IMR-90 (cell line): ENCODE results near the gene RASSF7. TPM values are rescaled to one million over a fixed set of nuclear protein-coding genes. Genes with fewer than 3 reads are reported as not detected.

Experiments
- ATAC-seq: fragments of 200-7000 bp; cut with Tn5 transposase; 2 replicates; pipeline ENCODE4 v1.9.1; 2020; ENCODE audit warnings: low read depth, mild to moderate bottlenecking, moderate library complexity
- BruUV-seq: library from RNA; stranded (reverse); fragments of 400-500 nt; replicated peaks from 2 replicates; lab custom pipeline; 2021; lab: Mats Ljungman, UMichigan
- CTCF ChIA-PET: fragments of 300-600 bp; formaldehyde crosslinking; extraction: SDS; loops from one replicate; lab custom pipeline; 2021; ENCODE audit warnings: antibody characterized with exemption; lab: Yijun Ruan, JAX
- POLR2A ChIA-PET: fragments of 300-600 bp; sonication (Branson Sonifier 250); formaldehyde crosslinking; loops from one replicate; lab custom pipeline; 2022; ENCODE audit warnings: antibody characterized with exemption; ENCODE audit not compliant: unreplicated experiment; lab: Charles Lee
- DNase-seq: peaks from one replicate; pipeline ENCODE4 v3.0.0; 2013
- H2AFZ ChIP-seq: replicated peaks from 2 replicates; pipeline ENCODE3; 2013; ENCODE audit warnings: low read length, mild to moderate bottlenecking; ENCODE audit not compliant: poor library complexity
- H2AK5ac ChIP-seq: 2 replicates; pipeline ENCODE4 v1.6.1; 2013; ENCODE audit warnings: low read depth, low read length, inconsistent platforms
- H2AK9ac ChIP-seq: replicated peaks from 2 replicates; pipeline ENCODE3; 2013; ENCODE audit warnings: mild to moderate bottlenecking, low read depth, low read length, moderate library complexity; ENCODE audit not compliant: poor library complexity
- H2BK120ac ChIP-seq: 2 replicates; pipeline ENCODE4 v1.6.1; 2013; ENCODE audit warnings: low read depth, low read length, inconsistent platforms
- H2BK15ac ChIP-seq: 3 replicates; pipeline ENCODE4 v1.6.1; 2013; ENCODE audit warnings: low read depth, low read length, inconsistent platforms
- H2BK20ac ChIP-seq: 2 replicates; pipeline ENCODE4 v1.6.1; 2013; ENCODE audit warnings: low read depth, mild to moderate bottlenecking, inconsistent platforms, low read length, moderate library complexity
- H2BK5ac ChIP-seq: 2 replicates; pipeline ENCODE4 v1.6.1; 2013; ENCODE audit warnings: mild to moderate bottlenecking, low read depth, low read length, inconsistent platforms; ENCODE audit not compliant: poor library complexity, severe bottlenecking
- H3K14ac ChIP-seq: replicated peaks from 2 replicates; pipeline ENCODE4 v1.6.1; 2013; ENCODE audit warnings: low read depth, low read length, inconsistent platforms
- H3K18ac ChIP-seq: 2 replicates; pipeline ENCODE4 v1.6.1; 2013; ENCODE audit warnings: low read depth, low read length, control low read depth
- H3K23ac ChIP-seq: 2 replicates; pipeline ENCODE4 v1.6.1; 2013; ENCODE audit warnings: low read depth, low read length, inconsistent platforms
- H3K27ac ChIP-seq: 2 replicates; pipeline ENCODE4 v1.5.1; 2013; ENCODE audit warnings: mild to moderate bottlenecking, control low read depth, low read length; ENCODE audit not compliant: insufficient read depth
- H3K27me3 ChIP-seq: 2 replicates; pipeline ENCODE4 v1.6.1; 2013; ENCODE audit warnings: low read length; ENCODE audit not compliant: control insufficient read depth, insufficient read depth
- H3K36me3 ChIP-seq: 2 replicates; pipeline ENCODE4 v1.6.1; 2013; ENCODE audit warnings: low read length, mixed read lengths; ENCODE audit not compliant: control insufficient read depth, insufficient read depth
- H3K4ac ChIP-seq: 2 replicates; pipeline ENCODE4 v1.6.1; 2013; ENCODE audit warnings: low read depth, low read length, inconsistent platforms
- H3K4me1 ChIP-seq: 2 replicates; pipeline ENCODE4 v1.6.1; 2013; ENCODE audit warnings: low read length, mixed read lengths; ENCODE audit not compliant: control insufficient read depth, insufficient read depth
- H3K4me2 ChIP-seq: 2 replicates; pipeline ENCODE4 v1.6.1; 2013; ENCODE audit warnings: low read depth, mild to moderate bottlenecking, control low read depth, low read length, moderate library complexity
- H3K4me3 ChIP-seq: 2 replicates; pipeline ENCODE4 v1.5.1; 2013; ENCODE audit warnings: low read depth, mild to moderate bottlenecking, control low read depth, low read length, moderate library complexity; ENCODE audit not compliant: insufficient read depth
- H3K56ac ChIP-seq: 2 replicates; pipeline ENCODE4 v1.6.1; 2013; ENCODE audit warnings: low read length, inconsistent platforms; ENCODE audit not compliant: insufficient read depth; ENCODE audit errors: extremely low read depth
- H3K79me1 ChIP-seq, 2 experiments: 2 replicates each; pipeline ENCODE4 v1.6.1; 2013; ENCODE audit warnings: low read length in 2 of 2, inconsistent platforms in 1 of 2, low read depth in 1 of 2
- H3K9ac ChIP-seq: 2 replicates; pipeline ENCODE4 v1.6.1; 2013; ENCODE audit warnings: low read depth, low read length, control low read depth
- H3K9me1 ChIP-seq: 2 replicates; pipeline ENCODE4 v1.6.1; 2013; ENCODE audit warnings: low read length, inconsistent platforms; ENCODE audit not compliant: insufficient read depth
- H3K9me3 ChIP-seq: 2 replicates; pipeline ENCODE4 v1.6.1; 2013; ENCODE audit warnings: low read length; ENCODE audit not compliant: control insufficient read depth, insufficient read depth
- H4K20me1 ChIP-seq: 2 replicates; pipeline ENCODE4 v1.6.1; 2013; ENCODE audit warnings: low read length, inconsistent platforms; ENCODE audit not compliant: insufficient read depth
- H4K5ac ChIP-seq: 2 replicates; pipeline ENCODE4 v1.6.1; 2013; ENCODE audit warnings: mild to moderate bottlenecking, low read depth, low read length, control low read depth
- H4K8ac ChIP-seq, 2 experiments: 2 replicates each; pipeline ENCODE4 v1.6.1; 2013; ENCODE audit warnings: low read depth in 2 of 2, low read length in 2 of 2, control low read depth in 1 of 2, inconsistent platforms in 1 of 2
- H4K91ac ChIP-seq: 2 replicates; pipeline ENCODE4 v1.6.1; 2013; ENCODE audit warnings: low read depth, low read length, inconsistent platforms; ENCODE audit not compliant: insufficient read depth
- MAFK ChIP-seq: IDR thresholded peaks from 2 replicates; pipeline ENCODE4 v1.6.1; 2012; ENCODE audit warnings: low read depth, low read length, improper control_type of control experiment
- RFX5 ChIP-seq: IDR thresholded peaks from 2 replicates; pipeline ENCODE4 v1.8.0; 2012; ENCODE audit warnings: low read depth, mild to moderate bottlenecking, low read length, moderate library complexity
- WGBS, 2 experiments: methylation state at CpG; one replicate each; pipeline versions ENCODE4 v1.1.5 to v1.1.7; 2013; ENCODE audit warnings: missing lambda C conversion rate in 2 of 2; ENCODE audit not compliant: insufficient read length in 1 of 2; ENCODE audit errors: extremely low coverage in 2 of 2; 5-methylcytosine and 5-hydroxymethylcytosine counted together
- dilution Hi-C: fragments of 300-500 bp; cut with HindIII; formaldehyde crosslinking; loops from one replicate; pipeline ENCODE4 v1.14.3; 2018; ENCODE audit warnings: low sequenced_read_pairs; ENCODE audit not compliant: unreplicated experiment
- in situ Hi-C: fragments of 300-500 bp; cut with MboI; formaldehyde crosslinking; loops from 3 replicates; pipeline ENCODE4 v1.14.3; 2019; ENCODE audit warnings: low sequenced_read_pairs, inconsistent platforms, mixed read lengths
- intact Hi-C: fragments of 100-400 bp; cut with micrococcal nuclease; formaldehyde crosslinking; loops from 2 replicates; pipeline ENCODE4 v1.10.0; 2022
- polyA plus RNA-seq, 3 experiments: library from polyadenylated mRNA; depleted of rRNA; stranded (reverse); fragments of >200 nt; gene quantifications; 2 replicates each; pipeline ENCODE4 v1.2.3, GENCODE V29; 2012; ENCODE audit warnings: low replicate concordance in 1 of 3
- total RNA-seq: library from RNA; depleted of rRNA; stranded (reverse); fragments of >200 nt; gene quantifications from 2 replicates; pipeline ENCODE4 v1.2.3, GENCODE V29; 2012
- TF ChIP-seq, protein P1 (sequence below): fragments of 150-350 bp; IDR thresholded peaks from 2 replicates; pipeline ENCODE4 v1.6.1; 2017; ENCODE audit warnings: mild to moderate bottlenecking, antibody characterized with exemption, low read length, low read depth

The RASSF7 gene
- total and polyA plus RNA-seq, 2 of the 4 experiments (the other 2 are of a cell fraction) = 6.8 to 18.5 TPM

DNA sequence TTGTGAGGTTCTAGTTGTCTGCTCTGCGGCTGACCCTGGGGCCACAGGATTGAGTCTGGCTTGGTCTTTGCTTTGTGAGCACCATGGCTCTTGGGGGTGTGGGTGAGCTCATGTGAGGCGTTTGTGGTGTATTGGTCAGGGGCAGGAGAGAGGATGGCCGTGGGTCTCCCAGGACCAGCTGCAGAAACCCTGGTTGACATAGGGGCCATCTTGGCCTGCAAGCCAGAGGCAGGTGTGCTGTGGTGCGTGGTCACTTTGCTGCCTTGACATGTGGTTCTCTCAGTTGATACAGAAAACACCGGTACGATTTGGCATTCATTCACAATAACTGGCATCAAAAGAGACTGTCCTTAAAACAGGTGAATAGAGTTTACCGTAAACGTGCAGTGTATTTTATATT is 26.8 kb downstream of the RASSF7 start:
- no peak overlapping the region for H3K4ac ChIP-seq
- H2BK20ac ChIP-seq = no peak overlapping the region
- no peaks in the 10 kb centered on the region for H3K9me3 ChIP-seq
- H3K4me3 ChIP-seq = no peak overlapping the region
- in situ Hi-C loops (no loop called here), intact Hi-C loops (no loop called here), dilution Hi-C loops (no loop called here)
- no peak overlapping the region for H4K8ac ChIP-seq
- no peak overlapping the region for H3K18ac ChIP-seq
- H3K4me2 ChIP-seq = no peak overlapping the region
- no peak overlapping the region for H3K56ac ChIP-seq
- H2BK15ac ChIP-seq = no peak overlapping the region
- no peak overlapping the region for H3K23ac ChIP-seq
- no peak overlapping the region for H2AK5ac ChIP-seq
- peak overlapping the region; percentile 3 for H2AFZ ChIP-seq
- no peak overlapping the region for H2BK120ac ChIP-seq
- no peak overlapping the region for H3K14ac ChIP-seq
- no peak overlapping the region for H2BK5ac ChIP-seq
- BruUV-seq = no TSS peak
- TF ChIP-seq, protein P1, sequence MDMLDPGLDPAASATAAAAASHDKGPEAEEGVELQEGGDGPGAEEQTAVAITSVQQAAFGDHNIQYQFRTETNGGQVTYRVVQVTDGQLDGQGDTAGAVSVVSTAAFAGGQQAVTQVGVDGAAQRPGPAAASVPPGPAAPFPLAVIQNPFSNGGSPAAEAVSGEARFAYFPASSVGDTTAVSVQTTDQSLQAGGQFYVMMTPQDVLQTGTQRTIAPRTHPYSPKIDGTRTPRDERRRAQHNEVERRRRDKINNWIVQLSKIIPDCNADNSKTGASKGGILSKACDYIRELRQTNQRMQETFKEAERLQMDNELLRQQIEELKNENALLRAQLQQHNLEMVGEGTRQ = no peak
- TF ChIP-seq RFX5 (no peak), MAFK (no peak)
- H4K20me1 ChIP-seq = peaks cover 71% of the 10 kb centered on the region
- WGBS, 2 experiments = no CpG with 5 or more reads among the region's 8 CpGs
- H3K4me1 ChIP-seq = peaks cover 7% of the 10 kb centered on the region; the same call in 1 of the 2 replicates
- H2AK9ac ChIP-seq = no peak overlapping the region
- no peak overlapping the region for H3K27ac ChIP-seq
- H4K5ac ChIP-seq = no peak overlapping the region
- peaks cover 55% of the 10 kb centered on the region for H3K36me3 ChIP-seq
- no peak overlapping the region for H4K91ac ChIP-seq
- no peak overlapping the region for H3K9ac ChIP-seq
- no peaks in the 10 kb centered on the region for H3K27me3 ChIP-seq
- ATAC-seq (peak; percentile 6; the same call in 1 of the 2 replicates), DNase-seq (no peak)
- CTCF ChIA-PET = no interaction called here
- peaks cover 33 to 68% of the 10 kb centered on the region in 2 experiments for H3K79me1 ChIP-seq
- peaks cover 12% of the 10 kb centered on the region; the same call in 1 of the 2 replicates for H3K9me1 ChIP-seq
- POLR2A ChIA-PET = no interaction called here
